Thyroid gland (tissue), 4 donors: Measurements from ENCODE around the gene HOXC4.

Source experiments
- CTCF ChIP-seq, 6 experiments: fragments of 200-600 bp in 3 of 6; fragments of 450-650 bp in 3 of 6; sonication (generic) in 3 of 6; IDR thresholded peaks; one replicate each; pipeline ENCODE4 v1.5.1; 2016 to 2019; ENCODE audit warnings: antibody characterized with exemption in 6 of 6, mild to moderate bottlenecking in 2 of 6, inconsistent platforms in 1 of 6, moderate library complexity in 1 of 6
- POLR2A ChIP-seq, 2 donors: fragments of 450-650 bp; IDR thresholded peaks; one replicate each; pipeline ENCODE4 v1.6.1; 2017; ENCODE audit warnings: antibody characterized with exemption in 2 of 2, mild to moderate bottlenecking in 2 of 2, moderate library complexity in 1 of 2

- no peak for TF ChIP-seq POLR2A (IDR thresholded peaks at IDR 0.05)
- TF ChIP-seq CTCF (IDR thresholded peaks at IDR 0.05), result no peak
Measured at GRCh38 chr12:54016051-54016450, 37.6 kb upstream of the HOXC4 start.
